Stimulated activated naive CD8-positive, alpha-beta T cell treated with anti-CD3 and anti-CD28 coated beads, Interleukin-15, Interleukin-2, amounts not matched to agents 100 ng/mL and 50 ng/mL, for 24 hours (primary cell): ENCODE data around the gene C1QL2.

Experiments used
- H3K27ac Mint-ChIP-seq: one replicate; pipeline ENCODE4 v1.8.0; 2021; ENCODE audit warnings: mild to moderate bottlenecking, mixed read lengths
- H3K27me3 Mint-ChIP-seq: one replicate; pipeline ENCODE4 v1.8.0; 2021; ENCODE audit warnings: mixed read lengths
- H3K36me3 Mint-ChIP-seq: one replicate; pipeline ENCODE4 v1.8.0; 2021; ENCODE audit warnings: low read depth, mixed read lengths
- H3K4me1 Mint-ChIP-seq: one replicate; pipeline ENCODE4 v1.8.0; 2021; ENCODE audit warnings: low read depth, mixed read lengths
- H3K4me3 Mint-ChIP-seq: one replicate; pipeline ENCODE4 v1.8.0; 2021; ENCODE audit warnings: mild to moderate bottlenecking, mixed read lengths
- H3K9me3 Mint-ChIP-seq: one replicate; pipeline ENCODE4 v1.8.0; 2021; ENCODE audit warnings: mixed read lengths

C1QL2 gene

DNA sequence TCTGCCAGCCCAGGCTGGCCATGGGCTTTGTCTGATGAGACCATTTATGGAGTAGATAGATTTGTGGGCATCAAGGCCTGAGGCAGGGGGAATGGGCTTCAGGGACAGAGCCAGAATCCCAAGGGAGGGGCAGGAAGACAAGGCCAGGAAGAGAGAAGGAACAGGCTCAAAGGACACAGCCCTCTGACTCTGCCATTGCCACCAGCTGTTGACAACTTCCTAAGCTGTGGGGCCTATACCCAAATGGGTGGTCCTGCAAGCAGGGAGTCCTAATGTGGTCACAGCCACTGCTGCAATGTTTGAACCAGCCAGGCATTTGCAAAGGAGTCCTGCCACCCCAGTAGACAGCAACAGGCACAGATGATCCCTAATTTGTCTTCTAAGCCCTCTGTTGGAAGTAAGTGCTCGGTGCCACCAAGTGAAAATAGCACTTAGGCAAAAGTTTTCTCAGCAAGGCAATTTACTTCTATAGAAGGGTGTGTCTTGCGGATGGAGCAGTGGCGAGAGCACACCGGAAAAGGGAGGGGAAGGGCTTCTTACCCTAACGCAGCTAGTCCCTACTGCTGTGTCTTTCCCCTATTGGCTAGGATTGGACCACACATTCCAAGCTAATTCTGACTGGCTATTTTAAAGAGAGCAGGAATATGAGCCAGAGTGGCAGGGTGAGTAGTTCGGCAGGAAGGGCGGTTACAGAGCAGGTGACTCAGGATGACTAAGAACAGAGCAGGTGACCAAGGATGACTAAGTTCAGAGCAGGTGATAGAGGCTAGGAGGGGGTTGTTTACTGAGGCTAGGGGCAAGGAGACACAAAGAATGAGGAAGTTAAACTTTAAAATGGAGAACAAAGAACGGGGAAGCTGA is 47.2 kb downstream of the C1QL2 start:
- Mint-ChIP-seq H3K27me3 (peaks cover 18% of the 10 kb centered on the region), H3K27ac (no peak overlapping the region), H3K36me3 (no peaks in the 10 kb centered on the region), H3K4me1 (no peaks in the 10 kb centered on the region), H3K4me3 (no peak overlapping the region), H3K9me3 (peaks cover 11% of the 10 kb centered on the region)

DNA sequence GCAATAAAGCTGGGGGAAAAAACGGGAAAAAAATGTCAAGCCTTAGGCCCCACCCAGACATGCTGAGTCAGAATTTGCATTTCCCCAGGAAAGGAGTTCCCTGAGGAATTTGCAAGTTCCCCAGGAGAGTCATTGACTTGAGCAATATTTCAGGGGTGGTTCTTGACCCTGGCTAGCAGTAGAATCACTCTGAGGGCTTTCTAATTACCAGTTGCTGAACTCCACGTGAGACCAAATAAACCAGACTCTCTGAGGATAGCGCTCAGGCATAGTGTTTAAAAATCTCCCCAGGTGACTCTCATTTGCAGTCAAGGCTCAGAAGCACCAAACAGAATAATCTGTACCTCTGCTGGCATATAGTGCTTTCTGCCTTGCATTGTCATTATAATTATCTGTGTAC is 48.7 kb downstream of the C1QL2 start:
- Mint-ChIP-seq H3K27ac (no peak overlapping the region), H3K4me1 (no peaks in the 10 kb centered on the region), H3K27me3 (peaks cover 18% of the 10 kb centered on the region), H3K36me3 (no peaks in the 10 kb centered on the region), H3K4me3 (no peak overlapping the region), H3K9me3 (peaks cover 17% of the 10 kb centered on the region)

DNA sequence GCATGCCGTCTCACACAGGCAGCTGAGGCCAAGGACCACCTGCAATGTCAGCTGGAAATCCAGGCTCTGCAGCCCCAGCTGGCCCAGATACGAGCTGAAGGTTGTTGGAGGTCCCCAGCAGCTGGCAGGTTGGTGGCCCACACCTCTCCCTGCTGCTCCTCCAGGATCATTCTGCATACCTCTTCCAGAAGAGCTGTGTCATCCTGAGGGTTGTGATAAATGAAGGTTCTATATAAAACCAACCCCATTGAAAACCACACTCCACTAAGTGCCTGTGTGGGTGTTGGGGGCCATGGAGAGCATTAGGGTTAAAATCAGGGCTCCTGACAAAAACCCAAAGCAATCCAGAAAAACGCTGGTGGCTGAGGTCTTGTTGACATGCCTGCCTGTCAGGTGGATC is 50.4 kb downstream of the C1QL2 start:
- Mint-ChIP-seq H3K27me3 (peaks cover 13% of the 10 kb centered on the region), H3K4me3 (no peak overlapping the region), H3K9me3 (peaks cover 29% of the 10 kb centered on the region), H3K27ac (no peak overlapping the region), H3K4me1 (no peaks in the 10 kb centered on the region), H3K36me3 (no peaks in the 10 kb centered on the region)

DNA sequence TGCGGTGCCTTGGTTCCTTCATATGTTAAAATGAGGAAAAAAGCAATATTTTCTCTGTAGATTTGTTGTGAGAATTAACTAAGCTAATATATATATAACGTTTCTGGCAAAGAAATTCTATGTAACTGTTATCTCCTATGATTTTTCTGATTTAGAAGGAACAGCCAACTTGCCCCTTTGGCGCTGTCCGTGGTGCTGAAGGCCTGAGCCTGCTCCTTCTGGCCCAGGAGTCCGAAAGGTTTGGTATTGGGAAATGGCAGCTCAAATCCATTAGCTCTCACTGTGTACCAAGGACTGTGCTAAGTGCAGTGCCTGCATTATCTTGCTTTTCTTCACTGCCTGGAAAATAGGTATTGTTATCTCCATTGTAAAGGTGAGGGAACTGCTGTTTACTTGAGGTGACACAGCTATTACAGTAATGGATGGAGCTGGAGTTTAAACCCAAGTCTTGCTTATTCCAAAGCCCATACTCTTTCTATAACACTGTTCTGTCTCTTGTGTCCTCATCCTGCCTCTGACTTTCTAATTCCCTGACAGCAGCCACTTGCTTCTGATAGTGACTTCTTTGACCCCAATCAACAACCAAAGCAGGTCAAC is 52.2 kb downstream of the C1QL2 start:
- no peaks in the 10 kb centered on the region for H3K4me1 Mint-ChIP-seq
- no peak overlapping the region for H3K27ac Mint-ChIP-seq
- no peak overlapping the region for H3K4me3 Mint-ChIP-seq

More for the DNA sequence above, 52.2 kb downstream of the C1QL2 start:
- no peaks in the 10 kb centered on the region for H3K36me3 Mint-ChIP-seq
- H3K27me3 Mint-ChIP-seq, result peaks cover 13% of the 10 kb centered on the region
- H3K9me3 Mint-ChIP-seq, result peaks cover 38% of the 10 kb centered on the region
